ENCODE measurements around the gene PTPRN2. TPM values are rescaled to one million over a fixed set of nuclear protein-coding genes. Genes with fewer than 3 reads are reported as not detected.

PTPRN2 gene
- total RNA-seq, 2 experiments from 2014 or later: 0.70 TPM; not detected in 1

DNA sequence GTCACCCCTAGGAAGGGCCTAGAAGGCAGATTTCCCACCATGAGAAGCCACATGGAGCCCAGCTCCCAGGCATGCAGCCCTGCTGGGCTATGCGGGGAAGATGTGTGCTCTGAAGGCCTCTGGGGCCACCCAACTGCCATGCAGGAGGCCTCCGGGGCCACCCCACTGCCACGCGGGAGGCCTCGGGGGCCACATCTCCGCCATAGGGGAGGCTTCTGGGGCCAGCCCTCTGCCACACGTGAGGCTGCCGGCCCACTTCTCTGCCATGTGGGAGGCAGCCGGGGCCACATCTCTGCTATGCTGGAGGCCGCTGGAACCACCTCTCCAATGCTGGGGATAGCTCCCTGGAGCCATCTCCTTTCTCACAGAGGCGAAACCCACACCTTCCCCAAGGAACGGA, 799.0 kb downstream of the PTPRN2 start:
- Histone ChIP-seq H4K20me1 (ENCODE audit: insufficient read depth, low read length) (no peaks in the 10 kb centered on the region), H3K4me1 (ENCODE audit: insufficient read depth, low read length, poor library complexity, severe bottlenecking) (no peaks in the 10 kb centered on the region), H2AFZ (ENCODE audit: low read length) (no peak overlapping the region), H3K4me3 (ENCODE audit: low read depth, low read length, poor library complexity, severe bottlenecking) (no peak overlapping the region), H3K79me2 (ENCODE audit: insufficient read depth, low read depth, low read length) (no peaks in the 10 kb centered on the region), H3K36me3 (ENCODE audit: insufficient read depth, low read length) (no peaks in the 10 kb centered on the region), H3K4me2 (ENCODE audit: low read length) (no peak overlapping the region), H3K9me3 (ENCODE audit: low read length) (no peaks in the 10 kb centered on the region), H3K9me2 (ENCODE audit: insufficient read depth, low read length) (no peaks in the 10 kb centered on the region), H3K27ac (ENCODE audit: low read depth, low read length, poor library complexity, severe bottlenecking) (no peak overlapping the region)
- POLR2A ChIA-PET: no interaction called here
- DNase-seq (ENCODE audit: low spot score): no peak
- CTCF ChIA-PET (ENCODE audit: unreplicated experiment): no interaction called here
- no peak for TF ChIP-seq EZH2phosphoT487 (IDR thresholded peaks at IDR 0.05; ENCODE audit: borderline replicate concordance, low read depth, low read length)
- TF ChIP-seq, protein P1, sequence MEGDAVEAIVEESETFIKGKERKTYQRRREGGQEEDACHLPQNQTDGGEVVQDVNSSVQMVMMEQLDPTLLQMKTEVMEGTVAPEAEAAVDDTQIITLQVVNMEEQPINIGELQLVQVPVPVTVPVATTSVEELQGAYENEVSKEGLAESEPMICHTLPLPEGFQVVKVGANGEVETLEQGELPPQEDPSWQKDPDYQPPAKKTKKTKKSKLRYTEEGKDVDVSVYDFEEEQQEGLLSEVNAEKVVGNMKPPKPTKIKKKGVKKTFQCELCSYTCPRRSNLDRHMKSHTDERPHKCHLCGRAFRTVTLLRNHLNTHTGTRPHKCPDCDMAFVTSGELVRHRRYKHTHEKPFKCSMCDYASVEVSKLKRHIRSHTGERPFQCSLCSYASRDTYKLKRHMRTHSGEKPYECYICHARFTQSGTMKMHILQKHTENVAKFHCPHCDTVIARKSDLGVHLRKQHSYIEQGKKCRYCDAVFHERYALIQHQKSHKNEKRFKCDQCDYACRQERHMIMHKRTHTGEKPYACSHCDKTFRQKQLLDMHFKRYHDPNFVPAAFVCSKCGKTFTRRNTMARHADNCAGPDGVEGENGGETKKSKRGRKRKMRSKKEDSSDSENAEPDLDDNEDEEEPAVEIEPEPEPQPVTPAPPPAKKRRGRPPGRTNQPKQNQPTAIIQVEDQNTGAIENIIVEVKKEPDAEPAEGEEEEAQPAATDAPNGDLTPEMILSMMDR (conservative IDR thresholded peaks at IDR 0.05; ENCODE audit: low read length): no peak
- BruUV-seq (replicated peaks): no TSS peak
- intact Hi-C loops (cut with micrococcal nuclease; ENCODE audit: unreplicated experiment): no loop called here

DNA sequence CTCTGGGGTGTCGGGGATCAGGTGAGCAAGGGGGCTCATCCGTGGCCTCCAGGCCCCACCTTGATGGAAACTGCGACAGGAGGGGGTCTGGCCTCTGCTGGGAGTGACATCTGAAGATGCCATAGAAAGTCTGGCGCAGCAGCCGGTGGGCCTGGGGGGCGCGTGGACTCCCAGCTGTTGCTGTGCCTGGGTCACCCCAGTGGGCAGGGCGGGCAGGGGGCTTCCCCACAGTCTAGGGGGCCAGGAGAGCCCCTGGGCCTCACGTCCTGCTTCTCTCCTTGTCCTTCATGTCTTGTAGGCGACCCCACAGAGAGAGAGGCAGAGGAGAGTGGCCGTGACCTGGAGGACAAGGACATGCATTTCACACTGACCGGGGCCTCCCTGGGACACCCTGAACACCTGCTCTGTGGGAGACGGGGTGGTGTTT, 800.3 kb downstream of the PTPRN2 start:
- no peak overlapping the region for H2AFZ ChIP-seq (ENCODE audit: low read length)
- H3K4me3 ChIP-seq (ENCODE audit: low read depth, low read length, poor library complexity, severe bottlenecking): no peak overlapping the region
- BruUV-seq (replicated peaks): no TSS peak
- ChIA-PET POLR2A (no interaction called here), CTCF (ENCODE audit: unreplicated experiment) (no interaction called here)
- H3K79me2 ChIP-seq (ENCODE audit: insufficient read depth, low read depth, low read length): no peaks in the 10 kb centered on the region
- H4K20me1 ChIP-seq (ENCODE audit: insufficient read depth, low read length): no peaks in the 10 kb centered on the region
- no peak overlapping the region for H3K4me2 ChIP-seq (ENCODE audit: low read length)
- no peak for DNase-seq (ENCODE audit: low spot score)
- H3K9me3 ChIP-seq (ENCODE audit: low read length): no peaks in the 10 kb centered on the region
- no peak for TF ChIP-seq EZH2phosphoT487 (IDR thresholded peaks at IDR 0.05; ENCODE audit: borderline replicate concordance, low read depth, low read length)
- H3K9me2 ChIP-seq (ENCODE audit: insufficient read depth, low read length): no peaks in the 10 kb centered on the region
- H3K27ac ChIP-seq (ENCODE audit: low read depth, low read length, poor library complexity, severe bottlenecking): no peak overlapping the region
- intact Hi-C loops (cut with micrococcal nuclease; ENCODE audit: unreplicated experiment): no loop called here
- no peaks in the 10 kb centered on the region for H3K36me3 ChIP-seq (ENCODE audit: insufficient read depth, low read length)
- no peaks in the 10 kb centered on the region for H3K4me1 ChIP-seq (ENCODE audit: insufficient read depth, low read length, poor library complexity, severe bottlenecking)

DNA sequence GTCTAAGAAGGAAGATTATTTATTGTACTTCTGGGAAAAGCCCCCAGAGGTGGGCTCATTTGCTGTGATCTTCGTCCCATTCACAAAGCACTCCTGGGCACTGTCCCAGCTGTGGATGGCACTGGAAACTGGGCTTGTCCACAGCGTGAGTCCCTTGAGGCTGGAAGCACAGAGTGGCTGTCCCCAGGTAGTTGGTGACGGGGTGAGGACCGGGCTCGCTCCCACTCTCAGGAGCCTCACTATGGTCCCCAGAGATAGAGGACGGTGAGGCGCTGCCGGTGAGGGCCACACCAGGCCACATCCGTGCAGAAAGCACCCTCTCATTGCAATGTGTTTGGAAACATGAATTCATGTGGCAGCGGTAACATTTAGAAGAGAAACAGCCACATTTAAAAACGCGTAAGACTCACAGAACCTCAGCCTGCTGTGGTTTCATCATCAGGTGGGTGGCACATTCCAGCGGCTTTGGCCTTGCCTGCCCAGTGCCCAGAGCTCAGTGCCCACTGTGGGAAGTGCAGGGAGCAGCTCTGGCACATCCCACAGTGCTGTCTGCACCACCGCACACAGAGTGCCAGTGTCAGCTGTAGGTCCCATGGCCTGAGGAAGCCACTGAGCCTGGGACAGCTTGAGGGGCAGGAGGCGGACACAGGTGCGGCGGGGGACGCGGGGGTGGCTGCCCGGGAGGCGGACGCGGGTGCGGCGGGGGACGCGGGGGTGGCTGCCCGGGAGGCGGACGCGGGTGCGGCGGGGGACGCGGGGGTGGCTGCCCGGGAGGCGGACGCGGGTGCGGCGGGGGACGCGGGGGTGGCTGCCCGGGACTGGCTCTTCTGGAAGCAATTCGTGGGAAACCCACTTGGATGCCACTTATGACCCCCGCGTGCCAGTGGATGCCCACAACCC, 801.0 kb downstream of the PTPRN2 start:
- no TSS peak for BruUV-seq (replicated peaks)
- Histone ChIP-seq H3K27ac (ENCODE audit: low read depth, low read length, poor library complexity, severe bottlenecking) (no peak overlapping the region), H3K79me2 (ENCODE audit: insufficient read depth, low read depth, low read length) (no peaks in the 10 kb centered on the region), H3K9me2 (ENCODE audit: insufficient read depth, low read length) (no peaks in the 10 kb centered on the region), H3K4me1 (ENCODE audit: insufficient read depth, low read length, poor library complexity, severe bottlenecking) (no peaks in the 10 kb centered on the region), H2AFZ (ENCODE audit: low read length) (no peak overlapping the region), H4K20me1 (ENCODE audit: insufficient read depth, low read length) (no peaks in the 10 kb centered on the region), H3K36me3 (ENCODE audit: insufficient read depth, low read length) (no peaks in the 10 kb centered on the region), H3K4me3 (ENCODE audit: low read depth, low read length, poor library complexity, severe bottlenecking) (no peak overlapping the region), H3K4me2 (ENCODE audit: low read length) (no peak overlapping the region), H3K9me3 (ENCODE audit: low read length) (no peaks in the 10 kb centered on the region)
- no peak for DNase-seq (ENCODE audit: low spot score)
- no peak for TF ChIP-seq EZH2phosphoT487 (IDR thresholded peaks at IDR 0.05; ENCODE audit: borderline replicate concordance, low read depth, low read length)
- TF ChIP-seq, protein P1 (conservative IDR thresholded peaks at IDR 0.05; ENCODE audit: low read length): no peak
- intact Hi-C loops (cut with micrococcal nuclease; ENCODE audit: unreplicated experiment): no loop called here
- CTCF ChIA-PET (ENCODE audit: unreplicated experiment): no interaction called here
- POLR2A ChIA-PET: no interaction called here

Data from OCI-LY7 (cell line).